ENCODE measurements around the gene CAPN15. TPM values are rescaled to one million over a fixed set of nuclear protein-coding genes. Genes with fewer than 3 reads are reported as not detected.

CAPN15 gene
- total and polyA plus RNA-seq, 9 of the 15 experiments (the other 6 are each of a cell fraction or from before 2014, with no cell fraction given), result 0.62 to 111 (median 14.2) TPM

DNA sequence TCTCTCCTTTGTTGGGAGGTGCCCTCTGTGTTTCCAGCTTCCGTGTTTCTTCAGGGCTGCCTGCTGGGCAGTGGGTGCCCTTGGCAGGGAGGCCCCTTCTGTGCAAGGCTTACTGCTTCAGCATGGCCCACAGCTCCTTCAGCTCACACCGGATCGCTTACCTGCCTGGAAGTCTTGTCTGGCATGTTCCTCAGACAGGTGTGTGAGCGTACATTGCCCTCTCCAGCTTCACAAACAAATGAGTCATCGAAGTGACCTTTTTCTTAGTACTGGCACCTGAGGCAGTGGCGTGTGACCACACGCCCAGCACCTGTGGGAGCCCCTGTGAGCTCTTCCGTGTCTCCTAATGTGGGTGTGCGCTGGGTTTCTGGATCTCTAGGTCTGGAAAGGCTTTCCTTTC, 65.9 kb downstream of the CAPN15 start:
- WGBS (ENCODE audit: insufficient coverage, low coverage, missing lambda C conversion rate), result 74% methylated on average over 7 of the region's 9 CpGs
- no peak for ATAC-seq
- Histone ChIP-seq H2AFZ (ENCODE audit: low read depth, low read length) (no peak overlapping the region), H3K9me1 (ENCODE audit: control insufficient read depth, insufficient read depth, low read length) (peaks cover 7% of the 10 kb centered on the region), H3K9me3 (replicated peaks; ENCODE audit: control insufficient read depth, insufficient read depth, low read depth, low read length) (no peaks in the 10 kb centered on the region), H3K4me1 (replicated peaks in 1 of 2; ENCODE audit: control insufficient read depth in 2 of 2, insufficient read depth in 2 of 2, low read length in 2 of 2) (peaks cover 9 to 52% of the 10 kb centered on the region in 2 experiments; a peak in 4 of 5 replicates), H4K20me1 (replicated peaks; ENCODE audit: control insufficient read depth, insufficient read depth, low read length) (peaks cover 16% of the 10 kb centered on the region), H3K79me2 (ENCODE audit: control insufficient read depth, insufficient read depth, low read length) (peaks cover 72% of the 10 kb centered on the region), H3K36me3 (ENCODE audit: control insufficient read depth, insufficient read depth, low read length) (peaks cover 30% of the 10 kb centered on the region; the same call in 2 of the 3 replicates), H3K4me3 (no peak overlapping the region), H3K27me3 (ENCODE audit: control insufficient read depth in 2 of 2, insufficient read depth in 2 of 2, low read length in 2 of 2) (no peaks in the 10 kb centered on the region), H3K27ac (ENCODE audit: extremely low read depth, low read depth, low read length) (no peak overlapping the region), H3K4me2 (ENCODE audit: insufficient read depth, low read length) (no peak overlapping the region), H3K9ac (ENCODE audit: insufficient read depth in 1 of 2, low read depth in 2 of 2, low read length in 2 of 2) (peak overlapping the region in 1 of 2 experiments; percentile 82; a peak in 2 of 4 replicates)
- DNase-seq (ENCODE audit: extremely low read depth in 1 of 4, low spot score in 3 of 4), result no peak
- no peak for TF ChIP-seq XRCC3 (IDR thresholded peaks at IDR 0.05)
- TF ChIP-seq U2AF2 (optimal IDR thresholded peaks at IDR 0.05; ENCODE audit: low read depth, low read length), result no peak
- TF ChIP-seq, protein P1, sequence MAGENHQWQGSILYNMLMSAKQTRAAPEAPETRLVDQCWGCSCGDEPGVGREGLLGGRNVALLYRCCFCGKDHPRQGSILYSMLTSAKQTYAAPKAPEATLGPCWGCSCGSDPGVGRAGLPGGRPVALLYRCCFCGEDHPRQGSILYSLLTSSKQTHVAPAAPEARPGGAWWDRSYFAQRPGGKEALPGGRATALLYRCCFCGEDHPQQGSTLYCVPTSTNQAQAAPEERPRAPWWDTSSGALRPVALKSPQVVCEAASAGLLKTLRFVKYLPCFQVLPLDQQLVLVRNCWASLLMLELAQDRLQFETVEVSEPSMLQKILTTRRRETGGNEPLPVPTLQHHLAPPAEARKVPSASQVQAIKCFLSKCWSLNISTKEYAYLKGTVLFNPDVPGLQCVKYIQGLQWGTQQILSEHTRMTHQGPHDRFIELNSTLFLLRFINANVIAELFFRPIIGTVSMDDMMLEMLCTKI (IDR thresholded peaks at IDR 0.05; ENCODE audit: partially characterized antibody), result no peak
- TF ChIP-seq, protein P2, sequence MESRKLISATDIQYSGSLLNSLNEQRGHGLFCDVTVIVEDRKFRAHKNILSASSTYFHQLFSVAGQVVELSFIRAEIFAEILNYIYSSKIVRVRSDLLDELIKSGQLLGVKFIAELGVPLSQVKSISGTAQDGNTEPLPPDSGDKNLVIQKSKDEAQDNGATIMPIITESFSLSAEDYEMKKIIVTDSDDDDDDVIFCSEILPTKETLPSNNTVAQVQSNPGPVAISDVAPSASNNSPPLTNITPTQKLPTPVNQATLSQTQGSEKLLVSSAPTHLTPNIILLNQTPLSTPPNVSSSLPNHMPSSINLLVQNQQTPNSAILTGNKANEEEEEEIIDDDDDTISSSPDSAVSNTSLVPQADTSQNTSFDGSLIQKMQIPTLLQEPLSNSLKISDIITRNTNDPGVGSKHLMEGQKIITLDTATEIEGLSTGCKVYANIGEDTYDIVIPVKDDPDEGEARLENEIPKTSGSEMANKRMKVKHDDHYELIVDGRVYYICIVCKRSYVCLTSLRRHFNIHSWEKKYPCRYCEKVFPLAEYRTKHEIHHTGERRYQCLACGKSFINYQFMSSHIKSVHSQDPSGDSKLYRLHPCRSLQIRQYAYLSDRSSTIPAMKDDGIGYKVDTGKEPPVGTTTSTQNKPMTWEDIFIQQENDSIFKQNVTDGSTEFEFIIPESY (CRISPR knock-in tag; IDR thresholded peaks at IDR 0.05), result no peak
- TF ChIP-seq POLR2A (conservative IDR thresholded peaks at IDR 0.05), result no peak
- TF ChIP-seq, protein P3, sequence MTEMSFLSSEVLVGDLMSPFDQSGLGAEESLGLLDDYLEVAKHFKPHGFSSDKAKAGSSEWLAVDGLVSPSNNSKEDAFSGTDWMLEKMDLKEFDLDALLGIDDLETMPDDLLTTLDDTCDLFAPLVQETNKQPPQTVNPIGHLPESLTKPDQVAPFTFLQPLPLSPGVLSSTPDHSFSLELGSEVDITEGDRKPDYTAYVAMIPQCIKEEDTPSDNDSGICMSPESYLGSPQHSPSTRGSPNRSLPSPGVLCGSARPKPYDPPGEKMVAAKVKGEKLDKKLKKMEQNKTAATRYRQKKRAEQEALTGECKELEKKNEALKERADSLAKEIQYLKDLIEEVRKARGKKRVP (CRISPR knock-in tag; IDR thresholded peaks at IDR 0.05), result no peak
- no peak for TF ChIP-seq KAT8 (IDR thresholded peaks at IDR 0.05; ENCODE audit: low read depth)
- no peak for TF ChIP-seq ZNF41 (CRISPR knock-in tag; conservative IDR thresholded peaks at IDR 0.05)
- TF ChIP-seq TBL1XR1 (IDR thresholded peaks at IDR 0.05; ENCODE audit: low read length in 2 of 2), result no peak
- no peak for TF ChIP-seq PHB (CRISPR knock-in tag; IDR thresholded peaks at IDR 0.05)
- no peak for TF ChIP-seq CHD2 (IDR thresholded peaks at IDR 0.05; ENCODE audit: low read depth, low read length)
- TF ChIP-seq ZNF507 (tag; conservative IDR thresholded peaks at IDR 0.05), result no peak
- no peak for TF ChIP-seq KAT2B (IDR thresholded peaks at IDR 0.05; ENCODE audit: low read depth, low read length)
- TF ChIP-seq ZNF780A (CRISPR knock-in tag; IDR thresholded peaks at IDR 0.05), result no peak
- TF ChIP-seq GABPA (tag; conservative IDR thresholded peaks at IDR 0.05; ENCODE audit: low read depth), result no peak
- TF ChIP-seq, protein P4, sequence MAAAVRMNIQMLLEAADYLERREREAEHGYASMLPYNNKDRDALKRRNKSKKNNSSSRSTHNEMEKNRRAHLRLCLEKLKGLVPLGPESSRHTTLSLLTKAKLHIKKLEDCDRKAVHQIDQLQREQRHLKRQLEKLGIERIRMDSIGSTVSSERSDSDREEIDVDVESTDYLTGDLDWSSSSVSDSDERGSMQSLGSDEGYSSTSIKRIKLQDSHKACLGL (CRISPR knock-in tag; IDR thresholded peaks at IDR 0.05; ENCODE audit: borderline replicate concordance, poor library complexity, severe bottlenecking), result no peak
- no peak for TF ChIP-seq ZNF274 (IDR thresholded peaks at IDR 0.05; ENCODE audit: borderline replicate concordance, low read depth, low read length)
- TF ChIP-seq NFIX (CRISPR knock-in tag; IDR thresholded peaks at IDR 0.05; ENCODE audit: low read depth), result no peak
- TF ChIP-seq HSF4 (CRISPR knock-in tag; IDR thresholded peaks at IDR 0.05; ENCODE audit: borderline replicate concordance), result no peak
- intact Hi-C loops (cut with micrococcal nuclease) (no loop called here), in situ Hi-C loops (cut with MboI) (no loop called here)
- POLR2A ChIA-PET, result interaction anchor here (0.6 to 1.6 kb wide), 5 partner anchors 9 to 43 kb away, joined by 3 to 6 read pairs (median 4); partner anchors contain the start of gene METTL26
- no peak for FAIRE-seq
- BruUV-seq (replicated peaks), result no TSS peak
- CTCF ChIA-PET (ENCODE audit: low intra/inter-chr PET ratio), result no interaction called here

All from K562 (cell line).